ENCODE results near the gene GADL1.

The GADL1 gene

DNA sequence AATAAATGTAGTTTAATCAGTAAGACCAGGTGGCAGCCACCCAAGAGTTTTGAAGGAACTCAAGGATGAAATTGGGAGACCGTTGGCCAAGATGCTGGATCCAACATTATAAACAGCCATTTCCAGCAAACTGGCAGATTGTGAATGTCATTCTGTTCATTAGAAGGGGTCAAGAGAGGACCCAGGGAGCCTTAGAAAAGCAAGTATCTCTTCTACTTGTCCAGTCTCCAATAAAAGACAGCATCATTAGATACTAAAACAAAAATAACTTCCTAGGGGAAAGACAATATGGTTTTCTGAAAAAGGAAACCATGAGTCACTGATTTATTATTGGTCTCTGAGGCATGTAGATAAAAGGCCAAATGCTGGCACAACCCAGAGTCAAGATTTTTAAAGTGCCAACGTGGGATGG is 67.9 kb downstream of the GADL1 start:
- Histone ChIP-seq H3K4me2 (no peak overlapping the region), H3K9me3 (no peaks in the 10 kb centered on the region), H3K27ac (no peak overlapping the region), H3K36me3 (no peaks in the 10 kb centered on the region), H4K20me1 (no peaks in the 10 kb centered on the region), H3K27me3 (no peaks in the 10 kb centered on the region), H3K9ac (no peak overlapping the region), H3K4me1 (0 out of 2 replicates have a peak, but pooled peaks cover 5% of the 10 kb centered on the region), H3K4me3 (no peak overlapping the region)
- no peak for TF ChIP-seq Cebpa-rat (IDR thresholded peaks at IDR 0.05)

GRCh38 chr3:30819067-30819798 is 75.2 kb downstream of the GADL1 start:
- Histone ChIP-seq H3K9me3 (no peaks in the 10 kb centered on the region), H3K9ac (no peak overlapping the region), H3K27ac (no peak overlapping the region), H3K4me1 (no peaks in the 10 kb centered on the region), H3K4me3 (no peak overlapping the region), H3K27me3 (no peaks in the 10 kb centered on the region), H3K36me3 (no peaks in the 10 kb centered on the region), H4K20me1 (no peaks in the 10 kb centered on the region), H3K4me2 (no peak overlapping the region)
- TF ChIP-seq Cebpa-rat (IDR thresholded peaks at IDR 0.05): no peak

DNA sequence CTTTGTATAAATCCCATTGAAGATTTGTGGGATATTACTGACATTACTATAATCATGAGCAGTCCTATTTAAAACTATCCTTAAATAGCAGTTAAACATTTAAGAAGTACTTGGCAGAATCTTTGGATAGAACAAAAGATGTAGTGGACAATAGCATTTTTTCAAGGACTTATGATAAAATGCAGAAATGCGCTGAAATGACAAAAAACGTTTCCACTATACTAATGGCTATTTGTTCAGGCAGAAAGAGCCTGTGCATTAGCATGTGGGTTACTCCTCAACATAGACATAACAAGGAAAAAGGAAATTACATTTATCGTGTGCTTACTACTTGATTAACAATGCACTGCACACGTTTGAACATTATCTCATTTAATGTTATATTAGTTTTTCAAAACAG is 80.7 kb downstream of the GADL1 start:
- Histone ChIP-seq H3K4me2 (no peak overlapping the region), H3K9me3 (no peaks in the 10 kb centered on the region), H4K20me1 (no peaks in the 10 kb centered on the region), H3K4me3 (no peak overlapping the region), H3K36me3 (no peaks in the 10 kb centered on the region), H3K27me3 (no peaks in the 10 kb centered on the region), H3K9ac (no peak overlapping the region), H3K27ac (no peak overlapping the region), H3K4me1 (no peaks in the 10 kb centered on the region)
- TF ChIP-seq Cebpa-rat (IDR thresholded peaks at IDR 0.05): no peak

GRCh38 chr3:30811151-30811795 is 83.2 kb downstream of the GADL1 start:
- TF ChIP-seq Cebpa-rat (IDR thresholded peaks at IDR 0.05): no peak
- no peaks in the 10 kb centered on the region for H3K4me1 ChIP-seq
- H4K20me1 ChIP-seq: no peaks in the 10 kb centered on the region
- no peak overlapping the region for H3K27ac ChIP-seq
- H3K36me3 ChIP-seq: no peaks in the 10 kb centered on the region
- H3K27me3 ChIP-seq: no peaks in the 10 kb centered on the region
- H3K4me3 ChIP-seq: no peak overlapping the region
- H3K9me3 ChIP-seq: no peaks in the 10 kb centered on the region
- no peak overlapping the region for H3K9ac ChIP-seq
- no peak overlapping the region for H3K4me2 ChIP-seq

- TF ChIP-seq Cebpa-rat (IDR thresholded peaks at IDR 0.05): no peak
- H3K27ac ChIP-seq: no peak overlapping the region
- H3K4me1 ChIP-seq: no peaks in the 10 kb centered on the region
- no peaks in the 10 kb centered on the region for H4K20me1 ChIP-seq
- H3K4me3 ChIP-seq: no peak overlapping the region
- no peaks in the 10 kb centered on the region for H3K9me3 ChIP-seq
- H3K4me2 ChIP-seq: no peak overlapping the region
- no peak overlapping the region for H3K9ac ChIP-seq
- H3K27me3 ChIP-seq: no peaks in the 10 kb centered on the region
- H3K36me3 ChIP-seq: no peaks in the 10 kb centered on the region
These were observed 83.8 kb downstream of the GADL1 start for GRCh38 chr3:30810625-30811024.

DNA sequence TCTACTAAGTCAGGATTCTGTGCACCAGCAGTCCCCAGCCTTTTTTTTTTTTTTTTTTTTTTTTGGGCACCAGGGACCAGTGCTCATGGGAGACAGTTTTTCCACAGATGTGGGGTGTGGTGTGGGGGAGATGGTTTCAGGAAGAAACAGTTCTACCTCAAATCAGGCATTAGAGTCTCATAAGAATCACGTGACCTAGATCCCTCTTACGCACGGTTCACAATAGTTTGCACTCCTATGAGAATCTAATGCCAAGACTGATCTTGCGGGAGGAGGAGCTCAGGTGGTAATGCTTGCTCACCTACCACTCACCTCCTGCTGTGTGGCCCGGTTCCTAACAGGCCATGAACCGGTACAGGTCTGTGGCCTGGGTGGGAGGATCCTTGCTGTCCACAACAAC is 88.8 kb downstream of the GADL1 start:
- Histone ChIP-seq H3K4me3 (no peak overlapping the region), H3K4me1 (no peaks in the 10 kb centered on the region), H4K20me1 (no peaks in the 10 kb centered on the region), H3K9me3 (no peaks in the 10 kb centered on the region), H3K27ac (no peak overlapping the region), H3K4me2 (no peak overlapping the region), H3K9ac (no peak overlapping the region), H3K27me3 (no peaks in the 10 kb centered on the region), H3K36me3 (no peaks in the 10 kb centered on the region)
- TF ChIP-seq Cebpa-rat (IDR thresholded peaks at IDR 0.05): no peak

DNA sequence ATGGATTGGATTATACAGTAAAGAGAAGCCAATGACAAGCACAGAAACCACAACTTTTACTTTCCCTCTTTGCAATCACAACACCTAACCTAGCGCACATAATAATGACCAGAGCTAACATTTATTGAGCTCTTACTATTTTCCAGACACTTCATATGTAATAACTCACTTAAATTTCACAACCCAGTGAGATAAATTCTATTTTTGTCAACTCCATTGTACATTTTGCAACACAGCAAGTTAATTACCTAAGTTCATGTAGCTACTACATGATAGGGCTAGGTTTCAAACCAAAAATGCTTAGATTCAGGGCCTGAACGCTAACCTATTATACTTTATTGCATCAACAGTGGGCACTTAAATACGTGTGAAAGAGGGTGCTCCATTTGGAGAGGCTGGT is 89.5 kb downstream of the GADL1 start:
- no peaks in the 10 kb centered on the region for H3K9me3 ChIP-seq
- no peaks in the 10 kb centered on the region for H3K4me1 ChIP-seq
- H3K36me3 ChIP-seq: no peaks in the 10 kb centered on the region
- no peaks in the 10 kb centered on the region for H3K27me3 ChIP-seq
- H3K4me2 ChIP-seq: no peak overlapping the region
- no peak for TF ChIP-seq Cebpa-rat (IDR thresholded peaks at IDR 0.05)
- H3K4me3 ChIP-seq: no peak overlapping the region
- H3K27ac ChIP-seq: no peak overlapping the region
- H3K9ac ChIP-seq: no peak overlapping the region
- H4K20me1 ChIP-seq: no peaks in the 10 kb centered on the region

GRCh38 chr3:30795176-30795575 is 99.3 kb downstream of the GADL1 start:
- Histone ChIP-seq H3K4me2 (no peak overlapping the region), H4K20me1 (no peaks in the 10 kb centered on the region), H3K27ac (no peak overlapping the region), H3K9me3 (no peaks in the 10 kb centered on the region), H3K4me1 (no peaks in the 10 kb centered on the region), H3K9ac (no peak overlapping the region), H3K36me3 (no peaks in the 10 kb centered on the region), H3K27me3 (no peaks in the 10 kb centered on the region), H3K4me3 (no peak overlapping the region)
- no peak for TF ChIP-seq Cebpa-rat (IDR thresholded peaks at IDR 0.05)

- no peak overlapping the region for H3K4me2 ChIP-seq
- no peaks in the 10 kb centered on the region for H3K36me3 ChIP-seq
- H3K9me3 ChIP-seq: no peaks in the 10 kb centered on the region
- no peak overlapping the region for H3K4me3 ChIP-seq
- no peak overlapping the region for H3K27ac ChIP-seq
- TF ChIP-seq Cebpa-rat (IDR thresholded peaks at IDR 0.05): no peak
- no peak overlapping the region for H3K9ac ChIP-seq
- H4K20me1 ChIP-seq: no peaks in the 10 kb centered on the region
- H3K27me3 ChIP-seq: no peaks in the 10 kb centered on the region
- H3K4me1 ChIP-seq: no peaks in the 10 kb centered on the region
These were observed 100.7 kb downstream of the GADL1 start for GRCh38 chr3:30793740-30794139.

DNA sequence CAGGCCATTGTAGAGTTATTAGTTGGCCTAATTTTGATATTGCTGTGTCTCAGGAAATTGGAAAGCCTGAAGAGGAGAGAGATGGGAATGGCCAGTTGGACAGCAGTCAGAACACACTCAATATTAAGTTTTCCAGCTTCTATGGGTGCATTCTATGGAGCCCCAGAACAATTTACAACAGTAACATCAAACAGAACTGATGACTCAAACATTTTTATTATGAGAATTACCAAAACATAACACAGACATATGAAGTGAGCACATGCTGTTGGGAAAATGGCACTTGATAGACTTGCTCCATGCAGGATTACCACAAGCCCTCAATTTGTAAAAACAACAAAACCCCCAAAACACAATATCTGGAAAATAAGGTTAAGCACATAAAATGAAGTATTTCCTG is 104.3 kb downstream of the GADL1 start:
- no peak overlapping the region for H3K9ac ChIP-seq
- no peaks in the 10 kb centered on the region for H4K20me1 ChIP-seq
- H3K27ac ChIP-seq: no peak overlapping the region
- no peak overlapping the region for H3K4me3 ChIP-seq
- no peaks in the 10 kb centered on the region for H3K36me3 ChIP-seq
- H3K27me3 ChIP-seq: no peaks in the 10 kb centered on the region
- H3K4me2 ChIP-seq: no peak overlapping the region
- H3K4me1 ChIP-seq: no peaks in the 10 kb centered on the region
- no peak for TF ChIP-seq Cebpa-rat (IDR thresholded peaks at IDR 0.05)
- no peaks in the 10 kb centered on the region for H3K9me3 ChIP-seq

Data from BLaER1 (cell line).